PC-3 (cell line): Measurements from ENCODE around the gene EP400. TPM values are rescaled to one million over a fixed set of nuclear protein-coding genes. Genes with fewer than 3 reads are reported as not detected.
A peak's percentile ranks its signal among the peaks of the same experiment; 100 is the strongest.

ENCODE experiments used
- ATAC-seq: fragments of 200-7000 bp; cut with Tn5 transposase; 2 replicates; pipeline ENCODE4 v1.9.1; 2020; ENCODE audit warnings: mild to moderate bottlenecking, moderate library complexity
- BruUV-seq: library from RNA; stranded (reverse); fragments of 400-500 nt; replicated peaks from 2 replicates; lab custom pipeline; 2021; lab: Mats Ljungman, UMichigan
- CTCF ChIA-PET: fragments of 300-600 bp; sonication (Branson Sonifier 250); formaldehyde crosslinking; loops from one replicate; lab custom pipeline; 2022; ENCODE audit warnings: antibody characterized with exemption; lab: Charles Lee
- POLR2A ChIA-PET: fragments of 300-600 bp; sonication (Branson Sonifier 250); formaldehyde crosslinking; loops from one replicate; lab custom pipeline; 2022; ENCODE audit warnings: antibody characterized with exemption; ENCODE audit not compliant: unreplicated experiment; lab: Charles Lee
- DNase-seq: peaks from one replicate; pipeline ENCODE4 v3.0.0-alpha.2; 2015
- H2AFZ ChIP-seq: fragments of 300-600 bp; sonication (generic); 2 replicates; pipeline ENCODE4 v1.6.0; 2016; ENCODE audit warnings: antibody characterized with exemption, low read length
- H3F3A ChIP-seq: fragments of 300-600 bp; sonication (generic); one replicate; pipeline ENCODE4 v1.6.0; 2017; ENCODE audit warnings: antibody characterized with exemption, low read length, control low read depth, mild to moderate bottlenecking; ENCODE audit not compliant: unreplicated experiment
- H3K27ac ChIP-seq: fragments of 300-600 bp; sonication (generic); 2 replicates; pipeline ENCODE4 v1.5.1; 2016; ENCODE audit warnings: mild to moderate bottlenecking, low read length
- H3K27me3 ChIP-seq: fragments of 300-600 bp; sonication (generic); 2 replicates; pipeline ENCODE4 v1.6.1; 2016; ENCODE audit warnings: low read length, mixed read lengths
- H3K36me3 ChIP-seq: fragments of 300-600 bp; sonication (generic); 2 replicates; pipeline ENCODE4 v1.6.1; 2016; ENCODE audit warnings: low read depth, mixed run types, low read length, mixed read lengths
- H3K4me1 ChIP-seq: fragments of 300-600 bp; sonication (generic); 2 replicates; pipeline ENCODE4 v1.5.1; 2016; ENCODE audit warnings: low read length; ENCODE audit not compliant: insufficient read depth
- H3K4me2 ChIP-seq: fragments of 300-600 bp; sonication (generic); 2 replicates; pipeline ENCODE4 v1.6.0; 2016; ENCODE audit warnings: low read length
- H3K4me3 ChIP-seq: fragments of 300-600 bp; sonication (generic); 2 replicates; pipeline ENCODE4 v1.5.1; 2016; ENCODE audit warnings: mild to moderate bottlenecking, low read length, mixed read lengths
- H3K79me2 ChIP-seq: fragments of 300-600 bp; sonication (generic); 2 replicates; pipeline ENCODE4 v1.6.1; 2017; ENCODE audit warnings: low read length, mixed read lengths
- H3K9ac ChIP-seq: fragments of 300-600 bp; sonication (generic); 2 replicates; pipeline ENCODE4 v1.6.0; 2016; ENCODE audit warnings: mild to moderate bottlenecking, low read length
- H3K9me2 ChIP-seq: fragments of 300-600 bp; sonication (generic); replicated peaks from 2 replicates; pipeline ENCODE4 v1.6.1; 2016; ENCODE audit warnings: mixed run types, low read length, mixed read lengths
- H3K9me3 ChIP-seq: fragments of 300-600 bp; sonication (generic); 2 replicates; pipeline ENCODE4 v1.6.1; 2016; ENCODE audit warnings: low read length, mixed read lengths
- H4K20me1 ChIP-seq: fragments of 300-600 bp; sonication (generic); 2 replicates; pipeline ENCODE4 v1.6.1; 2016; ENCODE audit warnings: low read length, mixed read lengths
- CTCF ChIP-seq: fragments of 300-600 bp; sonication (generic); conservative IDR thresholded peaks from 2 replicates; pipeline ENCODE4 v1.5.1; 2017; ENCODE audit warnings: antibody characterized with exemption, low read depth, mild to moderate bottlenecking, low read length
- EZH2 ChIP-seq: fragments of 300-600 bp; sonication (generic); IDR thresholded peaks from one replicate; pipeline ENCODE4 v1.6.1; 2017; ENCODE audit warnings: antibody characterized with exemption, mild to moderate bottlenecking, low read length; ENCODE audit not compliant: unreplicated experiment
- EZH2phosphoT487 ChIP-seq: fragments of 300-600 bp; sonication (generic); IDR thresholded peaks from 2 replicates; pipeline ENCODE4 v1.6.1; 2018; ENCODE audit warnings: mild to moderate bottlenecking, antibody characterized with exemption, low read length, borderline replicate concordance
- intact Hi-C: fragments of 100-400 bp; cut with micrococcal nuclease; formaldehyde crosslinking; loops from 2 replicates; pipeline ENCODE4 v1.9.0; 2023
- total RNA-seq: library from RNA; depleted of rRNA; stranded (reverse); fragments of >200 nt; gene quantifications from 2 replicates; pipeline ENCODE4 v1.2.3, GENCODE V29; 2014

The EP400 gene
- total RNA-seq, 1 experiment from 2014 or later: 20.2 TPM

GRCh38 chr12:131979606-131980005 is 29.9 kb downstream of the EP400 start:
- POLR2A ChIA-PET: no interaction called here
- BruUV-seq: no TSS peak

GRCh38 chr12:131980263-131980662 is 30.5 kb downstream of the EP400 start:
- Histone ChIP-seq H3K9me3 (no peaks in the 10 kb centered on the region), H3K4me2 (no peak overlapping the region), H3K79me2 (peaks cover 32% of the 10 kb centered on the region), H3K9me2 (no peaks in the 10 kb centered on the region), H3K4me1 (peaks cover 11% of the 10 kb centered on the region), H4K20me1 (peaks cover 14% of the 10 kb centered on the region; the same call in 1 of the 2 replicates), H3K9ac (no peak overlapping the region), H2AFZ (no peak overlapping the region), H3K27ac (no peak overlapping the region), H3K4me3 (no peak overlapping the region), H3F3A (no peaks in the 10 kb centered on the region), H3K27me3 (no peaks in the 10 kb centered on the region), H3K36me3 (peaks cover 26% of the 10 kb centered on the region; the same call in 1 of the 2 replicates)
- peak; percentile 76 for ATAC-seq
- DNase-seq: peak; percentile 35
- ChIA-PET CTCF (interaction anchor here (0.6 to 0.8 kb wide), 2 partner anchors 29 to 53 kb away, joined by 3 read pairs; no protein-coding TSS in a partner anchor), POLR2A (interaction anchor here (0.6 kb wide), 1 partner anchor 17 kb away, joined by 5 read pairs; no protein-coding TSS in a partner anchor)
- no TSS peak for BruUV-seq
- intact Hi-C loops: loop anchor here (1.0 kb wide), 1 partner anchor 15 kb away; no protein-coding TSS in a partner anchor
- TF ChIP-seq EZH2phosphoT487 (no peak), CTCF (peak; percentile 60), EZH2 (no peak)

More at GRCh38 chr12:131979606-131980005, 29.9 kb downstream of the EP400 start:
- Histone ChIP-seq H3K4me1 (peaks cover 11% of the 10 kb centered on the region), H3F3A (no peaks in the 10 kb centered on the region), H3K36me3 (peaks cover 26% of the 10 kb centered on the region; the same call in 1 of the 2 replicates), H3K9ac (no peak overlapping the region), H3K4me2 (no peak overlapping the region), H3K27ac (no peak overlapping the region), H4K20me1 (peaks cover 17% of the 10 kb centered on the region; the same call in 1 of the 2 replicates), H3K9me2 (no peaks in the 10 kb centered on the region), H2AFZ (no peak overlapping the region), H3K9me3 (no peaks in the 10 kb centered on the region), H3K79me2 (peaks cover 39% of the 10 kb centered on the region), H3K4me3 (no peak overlapping the region), H3K27me3 (no peaks in the 10 kb centered on the region)
- intact Hi-C loops: loop anchor here (1.0 kb wide), 1 partner anchor 14 kb away; no protein-coding TSS in a partner anchor
- DNase-seq: no peak
- ATAC-seq: no peak; the same call in 1 of the 2 replicates
- CTCF ChIA-PET: interaction anchor here (0.6 kb wide), 2 partner anchors 28 to 144 kb away, joined by 3 to 5 read pairs; no protein-coding TSS in a partner anchor
- no peak for TF ChIP-seq CTCF
- TF ChIP-seq EZH2: no peak
- no peak for TF ChIP-seq EZH2phosphoT487

GRCh38 chr12:131981388-131981787 is 31.6 kb downstream of the EP400 start:
- no peaks in the 10 kb centered on the region for H3K9me2 ChIP-seq
- ChIA-PET CTCF (no interaction called here), POLR2A (no interaction called here)
- H3K36me3 ChIP-seq: peaks cover 26% of the 10 kb centered on the region; the same call in 1 of the 2 replicates
- H4K20me1 ChIP-seq: peaks cover 8% of the 10 kb centered on the region; the same call in 1 of the 2 replicates
- peaks cover 21% of the 10 kb centered on the region for H3K79me2 ChIP-seq
- no peaks in the 10 kb centered on the region for H3F3A ChIP-seq
- intact Hi-C loops: no loop called here
- no peak for TF ChIP-seq EZH2phosphoT487
- TF ChIP-seq EZH2: no peak
- TF ChIP-seq CTCF: no peak
- H3K27me3 ChIP-seq: no peaks in the 10 kb centered on the region
- no peaks in the 10 kb centered on the region for H3K9me3 ChIP-seq
- no peak for ATAC-seq
- H3K4me3 ChIP-seq: no peak overlapping the region
- no peak overlapping the region for H2AFZ ChIP-seq
- no peak overlapping the region for H3K4me2 ChIP-seq
- no peak for DNase-seq
- H3K4me1 ChIP-seq: peaks cover 11% of the 10 kb centered on the region
- BruUV-seq: no TSS peak
- H3K27ac ChIP-seq: no peak overlapping the region
- no peak overlapping the region for H3K9ac ChIP-seq
